Heart left ventricle (tissue), 16 donors: Measurements from ENCODE around the gene CDK19. TPM values are rescaled to one million over a fixed set of nuclear protein-coding genes. Genes with fewer than 3 reads are reported as not detected.

ENCODE experiments used
- ATAC-seq, 4 donors: fragments of 200-7000 bp; cut with Tn5 transposase; one replicate each; pipeline ENCODE4 v1.9.1; 2020 to 2022; ENCODE audit warnings: moderate library complexity in 4 of 4, mild to moderate bottlenecking in 3 of 4, moderate number of reproducible peaks in 1 of 4
- DNase-seq, 5 donors: peaks; one replicate each; pipeline ENCODE4 v3.0.0-alpha.2; 2020
- H3K27ac ChIP-seq, 12 donors: fragments of 200-600 bp; sonication (generic) in 4 of 12; one replicate each; pipeline versions ENCODE4 v1.5.0 to v1.8.0; 2016 to 2022; ENCODE audit warnings: mild to moderate bottlenecking in 2 of 12
- H3K27me3 ChIP-seq, 9 donors: fragments of 200-600 bp; sonication (generic) in 2 of 9; one replicate each; pipeline versions ENCODE4 v1.5.1 to v1.8.0; 2016 to 2022; ENCODE audit warnings: mild to moderate bottlenecking in 3 of 9
- H3K36me3 ChIP-seq, 9 donors: fragments of 200-600 bp; sonication (generic) in 2 of 9; one replicate each; pipeline versions ENCODE4 v1.5.0 to v1.8.0; 2018 to 2022; ENCODE audit warnings: mild to moderate bottlenecking in 2 of 9
- H3K4me1 ChIP-seq, 12 donors: fragments of 200-600 bp; sonication (generic) in 4 of 12; one replicate each; pipeline versions ENCODE4 v1.5.0 to v1.8.0; 2016 to 2022; ENCODE audit warnings: mild to moderate bottlenecking in 3 of 12
- H3K4me3 ChIP-seq, 12 donors: fragments of 200-600 bp; sonication (generic) in 4 of 12; one replicate each; pipeline versions ENCODE4 v1.5.0 to v1.8.0; 2017 to 2022; ENCODE audit warnings: mild to moderate bottlenecking in 9 of 12, moderate library complexity in 4 of 12
- H3K9me3 ChIP-seq, 12 donors: fragments of 200-600 bp; sonication (generic) in 4 of 12; one replicate each; pipeline versions ENCODE4 v1.5.0 to v1.8.0; 2016 to 2022; ENCODE audit warnings: mild to moderate bottlenecking in 1 of 12
- CTCF ChIP-seq, 12 donors: fragments of 200-600 bp; sonication (generic) in 4 of 12; IDR thresholded peaks; one replicate each; pipeline versions ENCODE4 v1.5.0 to v1.8.0; 2018 to 2022; ENCODE audit warnings: antibody characterized with exemption in 12 of 12, mild to moderate bottlenecking in 5 of 12
- POLR2A ChIP-seq, 2 donors: fragments of 450-650 bp; IDR thresholded peaks; one replicate each; pipeline ENCODE4 v1.6.1; 2017; ENCODE audit warnings: antibody characterized with exemption in 2 of 2, mild to moderate bottlenecking in 2 of 2, moderate library complexity in 2 of 2
- WGBS, 4 donors: extraction: QIAGEN DNeasy Blood & Tissue Kit in 2 of 4; methylation state at CpG; one replicate each; pipeline versions ENCODE4 v1.1.5 to v1.1.7; 2013 to 2018; 5-methylcytosine and 5-hydroxymethylcytosine counted together
- intact Hi-C, 10 donors: fragments of 100-400 bp; cut with DNase I; formaldehyde crosslinking; loops; one replicate each; pipeline versions ENCODE4 v1.11.1 to v1.14.2; 2022
- polyA plus RNA-seq, 2 donors: library from polyadenylated mRNA; stranded (reverse); fragments of 200-250 nt; gene quantifications; one replicate each; pipeline ENCODE4 v1.2.3, GENCODE V29; 2013
- total RNA-seq, 9 donors: library from RNA; depleted of rRNA in 2 of 9; stranded (reverse); fragments of >200 nt in 2 of 9; fragmentation: NEBNext Ultra II Directional in 3 of 9; extraction: Animal tissue kit (Norgen Biotek cat#: 25700) in 3 of 9; gene quantifications; one replicate each; pipeline versions ENCODE4 v1.1.0 to v1.2.4, GENCODE V29; 2016 to 2023
- donor health status: ischemic (EF 13 %, LVEDD 7.1; RV severe dilation, severe dysfunction).
- donor health status: healthy with polysubstance abuse.
- donor health status: DM: no; HTN: yes; CAD: no.
- donor health status: DM: no; HTN: no; CAD: no.
- donor health status: ischemic (EF 25% LVEDD 6.9; RV normal size, moderate dysfunction).
- donor health status: ischemic (EF 25% LVEDD 5.7; RV mildly dilated, moderate dysfunction).
- donor health status: healthy.
- donor health status: DM: yes; HTN: yes; CAD: no.
- donor health status: ischemic (EF 35%, LVEDD 5.7; RV mildly dilated, moderate dysfunction).
- donor health status: nonischemic (EF 11% LVEDD 7.7; RV severe dilation, severe dysfunction).
- donor health status: DM: yes; HTN: yes; CAD: no.
- donor health status: PGD.
- donor health status: ischemic (EF 29% LVEDD 5.4; RV normal size, mild dysfunction).
- donor health status: nonischemic (EF 23%, LVEDD 6.1; RV moderate dilation, normal function).

The CDK19 gene
- total and polyA plus RNA-seq, 11 donors, result 3.8 to 16.3 (median 8.3) TPM

- H3K27ac ChIP-seq, result no peak overlapping the region
- DNase-seq (no peak), ATAC-seq (no peak)
- peaks cover 0 to 9% (median 0%) of the 10 kb centered on the region in 12 donors for H3K9me3 ChIP-seq
- H3K4me1 ChIP-seq, result peaks cover 0 to 14% (median 7%) of the 10 kb centered on the region in 12 donors
- intact Hi-C loops, result no loop called here
- H3K27me3 ChIP-seq, result no peaks in the 10 kb centered on the region
- no peak overlapping the region for H3K4me3 ChIP-seq
- H3K36me3 ChIP-seq, result no peaks in the 10 kb centered on the region
- TF ChIP-seq POLR2A (IDR thresholded peaks at IDR 0.05) (no peak), CTCF (IDR thresholded peaks at IDR 0.05) (no peak)
- 51 to 85% (median 72%) methylated on average over 2 of the region's 2 CpGs for WGBS, 4 donors
These were observed 251.6 kb downstream of the CDK19 start for GRCh38 chr6:110563711-110564110.

- peaks cover 0 to 9% (median 0%) of the 10 kb centered on the region in 12 donors for H3K9me3 ChIP-seq
- no peaks in the 10 kb centered on the region for H3K27me3 ChIP-seq
- intact Hi-C loops, result no loop called here
- no peak for ATAC-seq
- 89 to 97% (median 95%) methylated on average over 4 to 6 of the region's 6 CpGs for WGBS, 4 donors
- no peak overlapping the region for H3K4me3 ChIP-seq
- no peak for TF ChIP-seq CTCF (IDR thresholded peaks at IDR 0.05)
- TF ChIP-seq POLR2A (IDR thresholded peaks at IDR 0.05), result no peak
- no peak for DNase-seq
- H3K4me1 ChIP-seq, result peaks cover 0 to 14% (median 7%) of the 10 kb centered on the region in 12 donors
- no peak overlapping the region for H3K27ac ChIP-seq
- no peaks in the 10 kb centered on the region for H3K36me3 ChIP-seq
These were observed 252.9 kb downstream of the CDK19 start for GRCh38 chr6:110562316-110562915.

- no peaks in the 10 kb centered on the region for H3K27me3 ChIP-seq
- no peak for DNase-seq
- TF ChIP-seq POLR2A (IDR thresholded peaks at IDR 0.05) (no peak), CTCF (IDR thresholded peaks at IDR 0.05) (no peak)
- no peak overlapping the region for H3K4me3 ChIP-seq
- intact Hi-C loops, result no loop called here
- ATAC-seq, result no peak
- no peak overlapping the region for H3K27ac ChIP-seq
- peaks cover 0 to 10% (median 6%) of the 10 kb centered on the region in 12 donors for H3K4me1 ChIP-seq
- peaks cover 0 to 9% (median 0%) of the 10 kb centered on the region in 12 donors for H3K9me3 ChIP-seq
- no peaks in the 10 kb centered on the region for H3K36me3 ChIP-seq
These were observed 253.6 kb downstream of the CDK19 start for GRCh38 chr6:110561696-110562095.

- Histone ChIP-seq H3K4me1 (peaks cover 0 to 4% (median under 1%) of the 10 kb centered on the region in 12 donors), H3K27me3 (no peaks in the 10 kb centered on the region), H3K27ac (no peak overlapping the region), H3K36me3 (no peaks in the 10 kb centered on the region), H3K4me3 (no peak overlapping the region), H3K9me3 (peaks cover 0 to 9% (median 0%) of the 10 kb centered on the region in 12 donors)
- intact Hi-C loops, result no loop called here
- 85 to 94% (median 91%) methylated on average over 5 of the region's 5 CpGs for WGBS, 4 donors
- DNase-seq (no peak), ATAC-seq (no peak)
- no peak for TF ChIP-seq POLR2A (IDR thresholded peaks at IDR 0.05)
- TF ChIP-seq CTCF (IDR thresholded peaks at IDR 0.05), result no peak
These were observed 254.3 kb downstream of the CDK19 start for GRCh38 chr6:110561008-110561396.
